ENCODE results near the gene TLE2.

DNA sequence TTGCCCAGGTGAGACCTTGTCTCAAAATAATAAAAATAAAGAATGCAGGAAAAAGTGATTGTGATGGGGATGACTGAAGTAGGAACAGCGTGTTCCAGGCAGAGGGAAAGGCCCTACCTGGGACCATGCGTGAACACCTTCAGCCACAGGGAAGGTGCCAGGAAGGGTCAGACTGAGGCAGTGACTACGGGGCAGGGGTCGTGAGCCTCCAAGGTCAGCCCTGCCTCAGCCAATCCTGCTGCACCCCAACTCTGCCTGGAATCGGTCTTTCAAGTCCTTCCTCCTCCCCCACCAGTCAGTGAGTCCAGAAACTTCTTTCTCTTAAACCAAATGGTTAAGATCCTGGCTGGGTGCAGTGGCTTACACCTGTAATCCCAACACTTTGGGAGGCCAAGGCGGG lies 16.1 kb upstream of the TLE2 start:
- TF ChIP-seq, protein P1, sequence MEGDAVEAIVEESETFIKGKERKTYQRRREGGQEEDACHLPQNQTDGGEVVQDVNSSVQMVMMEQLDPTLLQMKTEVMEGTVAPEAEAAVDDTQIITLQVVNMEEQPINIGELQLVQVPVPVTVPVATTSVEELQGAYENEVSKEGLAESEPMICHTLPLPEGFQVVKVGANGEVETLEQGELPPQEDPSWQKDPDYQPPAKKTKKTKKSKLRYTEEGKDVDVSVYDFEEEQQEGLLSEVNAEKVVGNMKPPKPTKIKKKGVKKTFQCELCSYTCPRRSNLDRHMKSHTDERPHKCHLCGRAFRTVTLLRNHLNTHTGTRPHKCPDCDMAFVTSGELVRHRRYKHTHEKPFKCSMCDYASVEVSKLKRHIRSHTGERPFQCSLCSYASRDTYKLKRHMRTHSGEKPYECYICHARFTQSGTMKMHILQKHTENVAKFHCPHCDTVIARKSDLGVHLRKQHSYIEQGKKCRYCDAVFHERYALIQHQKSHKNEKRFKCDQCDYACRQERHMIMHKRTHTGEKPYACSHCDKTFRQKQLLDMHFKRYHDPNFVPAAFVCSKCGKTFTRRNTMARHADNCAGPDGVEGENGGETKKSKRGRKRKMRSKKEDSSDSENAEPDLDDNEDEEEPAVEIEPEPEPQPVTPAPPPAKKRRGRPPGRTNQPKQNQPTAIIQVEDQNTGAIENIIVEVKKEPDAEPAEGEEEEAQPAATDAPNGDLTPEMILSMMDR (conservative IDR thresholded peaks at IDR 0.05; ENCODE audit: low read length): no peak
- no peak for TF ChIP-seq EZH2phosphoT487 (IDR thresholded peaks at IDR 0.05; ENCODE audit: borderline replicate concordance, low read depth, low read length)
